ENCODE measurements around the gene ITGB1BP2.
"Not testable (repeated sequence)": the region's sequence is repeated elsewhere in the genome, so short reads cannot be mapped to it uniquely, and the experiment has no call there.

The ITGB1BP2 gene

DNA sequence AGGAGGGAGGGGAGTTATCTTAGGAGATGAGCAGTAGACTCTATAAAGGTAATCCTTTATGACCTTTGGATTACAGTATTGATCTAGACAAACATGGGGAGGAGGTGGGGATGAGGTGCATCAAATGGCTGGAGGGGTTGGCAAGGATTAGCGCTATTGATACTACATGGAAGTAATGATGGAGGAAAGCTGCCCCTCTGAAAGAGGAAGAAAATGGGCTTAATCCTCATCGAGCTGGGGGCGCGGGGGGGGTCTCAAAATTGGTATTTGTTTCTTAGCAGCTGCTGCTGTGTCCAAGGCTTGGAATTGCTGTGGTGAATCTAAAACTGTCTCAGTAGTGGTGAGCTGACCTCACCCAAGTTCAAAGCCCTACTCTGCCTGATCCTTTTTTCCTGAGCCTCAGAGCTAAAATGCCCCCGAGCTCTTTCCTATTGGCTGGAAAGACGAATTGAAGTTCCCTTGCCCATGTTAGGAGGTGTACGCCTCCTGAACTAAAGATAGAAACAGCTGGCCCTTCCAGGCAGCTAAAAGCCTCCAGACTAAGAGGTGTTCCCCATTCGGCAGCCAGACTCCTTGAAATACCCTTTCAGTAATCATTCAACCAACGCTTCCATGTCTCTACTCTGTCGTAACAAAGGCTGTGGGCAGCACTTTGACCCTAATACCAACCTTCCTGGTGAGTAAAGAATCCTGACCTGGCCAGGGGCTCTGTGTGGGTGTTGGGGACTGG is at the start of gene ITGB1BP2:
ITGB1BP2 (plus strand) TSS at position 556 of the 730 bp plus-strand sequence; CDS start at position 613, 57 bp downstream.
- no peak within 1 kb of the TSS for H3K27ac ChIP-seq
- TF ChIP-seq, protein P1, sequence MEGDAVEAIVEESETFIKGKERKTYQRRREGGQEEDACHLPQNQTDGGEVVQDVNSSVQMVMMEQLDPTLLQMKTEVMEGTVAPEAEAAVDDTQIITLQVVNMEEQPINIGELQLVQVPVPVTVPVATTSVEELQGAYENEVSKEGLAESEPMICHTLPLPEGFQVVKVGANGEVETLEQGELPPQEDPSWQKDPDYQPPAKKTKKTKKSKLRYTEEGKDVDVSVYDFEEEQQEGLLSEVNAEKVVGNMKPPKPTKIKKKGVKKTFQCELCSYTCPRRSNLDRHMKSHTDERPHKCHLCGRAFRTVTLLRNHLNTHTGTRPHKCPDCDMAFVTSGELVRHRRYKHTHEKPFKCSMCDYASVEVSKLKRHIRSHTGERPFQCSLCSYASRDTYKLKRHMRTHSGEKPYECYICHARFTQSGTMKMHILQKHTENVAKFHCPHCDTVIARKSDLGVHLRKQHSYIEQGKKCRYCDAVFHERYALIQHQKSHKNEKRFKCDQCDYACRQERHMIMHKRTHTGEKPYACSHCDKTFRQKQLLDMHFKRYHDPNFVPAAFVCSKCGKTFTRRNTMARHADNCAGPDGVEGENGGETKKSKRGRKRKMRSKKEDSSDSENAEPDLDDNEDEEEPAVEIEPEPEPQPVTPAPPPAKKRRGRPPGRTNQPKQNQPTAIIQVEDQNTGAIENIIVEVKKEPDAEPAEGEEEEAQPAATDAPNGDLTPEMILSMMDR (conservative IDR thresholded peaks at IDR 0.05): no peak
- no peak for TF ChIP-seq ZFX (IDR thresholded peaks at IDR 0.05)

DNA sequence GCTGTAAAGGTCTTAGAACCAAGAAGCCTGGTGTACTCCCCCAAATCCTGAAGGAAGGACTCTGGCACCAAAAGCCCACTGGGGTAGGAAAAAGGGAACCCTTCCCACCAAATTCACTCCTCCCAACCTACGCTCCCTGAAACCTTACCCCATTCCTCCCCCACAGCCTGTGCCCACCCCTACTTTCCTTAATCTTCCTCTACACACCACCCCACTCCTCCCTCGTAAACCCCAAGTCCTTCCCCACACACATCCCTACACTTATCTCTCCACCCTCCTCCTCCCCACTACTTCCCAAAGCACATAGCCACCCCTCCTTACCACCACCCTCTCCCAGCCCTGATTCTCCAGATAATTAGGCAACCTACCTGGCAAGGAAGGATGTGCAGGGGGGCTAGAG is 49.3 kb upstream of the ITGB1BP2 start:
- no peak overlapping the region for H3K27ac ChIP-seq
- TF ChIP-seq ZFX (IDR thresholded peaks at IDR 0.05): no peak
- TF ChIP-seq, protein P1 (conservative IDR thresholded peaks at IDR 0.05): no peak

DNA sequence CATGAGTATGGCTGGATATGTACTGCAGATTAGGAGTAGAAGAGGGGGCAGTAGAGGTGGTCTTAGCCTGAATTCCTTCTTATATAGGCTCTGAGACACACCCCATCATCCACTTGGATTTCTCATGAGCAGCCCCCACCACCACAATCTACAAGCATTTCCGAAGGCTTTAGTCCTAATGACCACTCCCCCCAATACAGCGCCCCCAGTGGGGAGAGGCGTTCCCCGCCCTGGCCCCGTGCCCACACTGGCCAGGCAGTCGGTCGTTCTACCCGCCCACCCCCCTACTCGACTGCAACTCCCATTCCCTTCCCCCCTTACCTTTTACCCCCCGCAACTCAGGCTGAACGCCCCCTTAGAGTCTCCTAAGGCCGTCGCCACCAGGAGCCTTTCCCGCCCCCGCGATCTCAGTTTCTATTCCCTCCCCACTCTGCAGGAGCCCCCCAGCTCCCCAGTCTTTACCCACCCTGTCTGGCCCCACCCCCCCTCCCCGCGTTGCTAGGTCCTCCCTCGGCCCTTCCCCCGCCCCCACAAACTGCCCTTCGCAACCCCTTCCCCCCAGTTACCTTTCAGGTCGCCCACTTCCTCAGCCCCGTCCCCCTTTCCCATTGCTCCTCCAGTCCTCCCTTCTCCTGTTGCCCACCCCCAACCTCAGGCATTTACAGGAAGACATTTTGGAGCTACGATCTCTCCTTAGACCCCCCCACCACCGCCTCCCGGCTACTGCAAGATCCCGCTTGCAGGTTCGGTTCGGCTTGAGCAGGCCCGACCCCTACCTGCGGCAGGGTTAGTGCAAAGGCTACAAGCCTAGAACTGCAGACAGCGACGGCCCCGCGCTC is 48.1 kb upstream of the ITGB1BP2 start:
- peak overlapping the region; percentile 79 for H3K27ac ChIP-seq
- TF ChIP-seq ZFX (IDR thresholded peaks at IDR 0.05): no peak
- TF ChIP-seq, protein P1 (conservative IDR thresholded peaks at IDR 0.05): peak; percentile 52

DNA sequence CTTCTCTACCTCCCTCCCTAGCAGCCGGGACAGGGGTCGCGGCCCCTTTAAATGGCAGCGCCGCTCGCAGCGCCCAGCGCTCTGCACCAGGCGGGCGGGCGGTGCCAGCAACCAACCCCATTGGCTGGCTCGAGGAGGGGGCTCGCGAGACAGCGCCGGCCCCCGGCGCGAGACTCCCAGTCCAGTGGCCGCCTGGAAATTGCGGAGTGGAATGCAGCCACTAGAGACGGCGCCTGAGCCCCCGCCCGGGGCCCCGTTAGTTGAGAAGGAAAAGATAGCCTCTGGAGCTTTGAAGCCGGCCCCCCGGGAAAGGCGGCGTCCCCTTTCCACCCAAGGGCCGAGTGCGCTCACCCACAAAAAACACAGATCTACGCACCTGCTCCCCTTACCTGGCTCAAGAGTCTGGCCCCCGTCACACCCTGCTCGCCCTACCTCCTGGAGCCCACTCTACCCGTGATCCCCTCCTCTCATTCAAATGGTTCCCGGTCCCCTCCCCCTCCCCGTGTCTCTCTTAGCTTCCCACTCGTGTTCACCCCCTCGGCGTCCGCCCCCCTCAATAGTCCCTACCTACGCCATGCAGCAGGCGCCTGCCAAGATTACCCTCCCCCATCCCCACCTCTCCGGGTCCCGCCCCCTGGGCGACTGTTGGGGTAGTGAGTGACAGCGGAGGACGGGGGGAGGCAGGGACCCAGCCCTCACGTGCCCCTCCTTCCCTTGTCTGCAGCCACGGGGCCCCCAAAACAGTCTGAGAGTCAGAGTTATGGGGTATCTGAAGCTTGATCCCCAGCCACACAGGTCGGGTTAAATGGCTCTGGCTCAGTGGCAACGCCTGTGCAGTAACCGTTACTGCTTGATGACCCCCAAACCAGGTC is 47.2 kb upstream of the ITGB1BP2 start, which contains the start of gene ZMYM3:
ZMYM3 (minus strand) TSS at position 49 of the 872 bp plus-strand sequence. CDS start 885 bp downstream, outside the sequence.
- peak within 1 kb of the TSS; percentile 79 for H3K27ac ChIP-seq
- TF ChIP-seq, protein P1 (conservative IDR thresholded peaks at IDR 0.05): no peak
- TF ChIP-seq ZFX (IDR thresholded peaks at IDR 0.05): no peak

DNA sequence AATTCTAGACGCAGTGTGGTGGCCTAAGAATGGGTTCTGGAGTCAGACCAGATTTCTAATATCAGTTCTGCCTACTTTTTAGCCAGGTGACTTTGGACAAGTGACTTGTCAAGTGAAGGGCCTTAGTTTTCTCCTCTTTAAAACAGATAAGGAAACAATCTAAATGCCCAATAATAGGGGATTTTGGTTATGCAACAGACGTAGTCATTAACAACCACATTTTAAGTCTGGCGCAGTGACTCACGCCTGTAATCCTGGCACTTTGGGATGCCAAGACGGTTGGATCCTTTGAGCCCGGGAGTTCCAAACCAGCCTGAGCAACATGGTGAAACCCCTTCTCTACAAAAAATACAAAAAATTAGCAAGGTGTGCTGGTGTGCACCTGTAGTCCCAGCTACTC is 45.5 kb upstream of the ITGB1BP2 start:
- H3K27ac ChIP-seq: no peak overlapping the region

DNA sequence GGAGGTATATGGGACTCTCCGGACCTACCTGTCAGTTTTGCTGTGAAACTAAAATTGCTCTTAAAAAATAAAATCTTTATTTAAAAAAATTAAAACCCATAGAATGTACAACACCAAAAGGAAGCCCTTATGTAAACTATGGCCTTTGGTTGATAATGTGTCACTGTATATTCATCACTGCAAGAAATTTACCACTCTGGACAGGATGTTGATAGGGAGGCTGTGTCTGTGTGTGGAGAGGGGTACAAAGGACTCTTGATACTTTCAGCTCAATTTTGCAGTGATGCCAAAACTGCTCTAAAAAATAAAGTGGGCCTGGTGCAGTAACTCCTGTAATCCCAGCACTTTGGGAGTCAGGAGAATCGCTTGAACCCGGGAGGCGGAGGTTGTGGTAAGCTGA is 44.7 kb upstream of the ITGB1BP2 start:
- no peak overlapping the region for H3K27ac ChIP-seq
- TF ChIP-seq, protein P1 (conservative IDR thresholded peaks at IDR 0.05): no peak
- no peak for TF ChIP-seq ZFX (IDR thresholded peaks at IDR 0.05)

More for the DNA sequence above, 45.5 kb upstream of the ITGB1BP2 start:
- TF ChIP-seq ZFX (IDR thresholded peaks at IDR 0.05): no peak
- TF ChIP-seq, protein P1 (conservative IDR thresholded peaks at IDR 0.05): no peak

DNA sequence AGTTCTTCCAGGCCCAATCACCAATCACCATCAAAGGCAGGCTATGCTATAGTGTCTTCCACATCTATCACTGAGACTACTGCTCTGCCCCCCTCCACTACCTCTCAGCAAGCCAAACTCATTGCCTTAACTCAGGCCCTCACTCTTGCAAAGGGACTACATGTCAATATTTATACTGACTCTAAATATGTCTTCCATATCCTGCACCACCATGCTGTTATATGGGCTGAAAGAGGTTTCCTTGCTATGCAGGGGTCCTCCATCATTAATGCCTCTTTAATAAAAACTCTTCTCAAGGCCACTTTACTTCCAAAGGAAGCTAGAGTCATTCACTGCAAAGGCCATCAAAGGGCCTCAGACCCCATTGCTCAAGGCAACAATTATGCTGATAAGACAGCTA is 32.9 kb upstream of the ITGB1BP2 start:
- not testable (repeated sequence) for H3K27ac ChIP-seq

All from C4-2B (cell line).